Measurements from ENCODE around the gene NAA16.

DNA sequence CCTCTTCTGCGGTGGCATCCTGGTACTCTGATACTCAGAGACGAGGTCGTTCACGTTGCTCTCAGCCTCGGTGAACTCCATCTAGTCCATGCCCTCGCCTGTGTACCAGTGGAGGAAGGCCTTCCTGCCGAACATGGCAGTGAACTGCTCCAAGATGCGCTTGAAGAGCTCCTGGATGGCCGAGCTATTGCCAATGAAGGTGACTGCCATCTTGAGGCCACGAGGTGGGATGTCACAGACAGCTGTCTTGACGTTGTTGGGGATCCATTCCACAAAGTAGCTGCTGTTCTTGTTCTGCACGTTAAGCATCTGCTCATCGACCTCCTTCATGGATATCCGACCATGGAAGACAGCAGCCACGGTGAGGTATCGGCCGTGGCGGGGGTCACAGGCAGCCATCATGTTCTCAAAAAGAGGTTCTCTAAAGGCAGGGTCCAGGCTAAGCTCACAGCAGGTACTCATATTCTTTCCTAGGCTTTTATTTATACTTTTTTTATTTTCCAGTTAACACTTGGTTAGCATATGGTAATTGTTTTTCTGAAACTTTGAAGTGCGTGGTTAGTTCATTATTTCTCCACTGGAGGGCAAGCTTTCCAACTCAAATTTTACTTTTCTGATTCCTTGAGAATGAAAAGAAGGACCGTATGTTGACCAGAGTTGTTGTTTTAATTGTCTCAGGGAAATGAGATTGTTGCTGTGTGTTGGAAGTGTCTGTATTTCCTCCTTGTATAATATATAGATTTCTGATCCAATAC is 73.9 kb downstream of the NAA16 start:
- no peak for TF ChIP-seq EZH2 (IDR thresholded peaks at IDR 0.05; ENCODE audit: borderline replicate concordance, insufficient read depth, low read length, poor library complexity, severe bottlenecking)
- TF ChIP-seq EP300 (conservative IDR thresholded peaks at IDR 0.05; ENCODE audit: poor library complexity, severe bottlenecking), result no peak
- no peak for TF ChIP-seq CTCF (IDR thresholded peaks at IDR 0.05; ENCODE audit: poor library complexity, severe bottlenecking)
- TF ChIP-seq RAD21 (conservative IDR thresholded peaks at IDR 0.05), result no peak
